ENCODE measurements around the gene CHRM1. TPM values are rescaled to one million over a fixed set of nuclear protein-coding genes. Genes with fewer than 3 reads are reported as not detected.

Gene CHRM1
- total RNA-seq, 4 donors from 2014 or later = 0.32 to 0.41 TPM; not detected in 2

GRCh38 chr11:62910141-62910882 is 10.9 kb downstream of the CHRM1 start:
- no peak for DNase-seq
- intact Hi-C loops (cut with DNase I; ENCODE audit: low total_unique reads) (no loop called here), in situ Hi-C loops (cut with MboI; ENCODE audit: low pct_ligation_motif_present in 1 of 4, low pct_unique_long_range_greater_than_20kb in 1 of 4, low sequenced_read_pairs in 3 of 4) (loop anchor here in 3 of 4 donors (10.0 to 25.0 kb wide), 2 partner anchors 94 to 302 kb away; no protein-coding TSS in a partner anchor)
- peaks cover 8 to 17% (median 13%) of the 10 kb centered on the region in 4 donors for H3K4me1 ChIP-seq
- H3K27me3 ChIP-seq = no peaks in the 10 kb centered on the region
- no peaks in the 10 kb centered on the region for H3K36me3 ChIP-seq
- no peak overlapping the region for H3K4me3 ChIP-seq
- H3K9me3 ChIP-seq = no peaks in the 10 kb centered on the region
- TF ChIP-seq EP300 (IDR thresholded peaks at IDR 0.05; ENCODE audit: low read depth) = no peak
- TF ChIP-seq POLR2A (IDR thresholded peaks at IDR 0.05) = no peak
- no peak for TF ChIP-seq POLR2AphosphoS5 (IDR thresholded peaks at IDR 0.05)
- no peak for TF ChIP-seq CTCF (IDR thresholded peaks at IDR 0.05)
- no peak overlapping the region for H3K27ac ChIP-seq
- WGBS, 2 donors (ENCODE audit: low coverage in 1 of 2) = 93% methylated on average over 27 of the region's 27 CpGs; no CpG with 5 or more reads in 1 of the 2 donors

- no peaks in the 10 kb centered on the region for H3K9me3 ChIP-seq
- in situ Hi-C loops (cut with MboI; ENCODE audit: low pct_ligation_motif_present in 1 of 4, low pct_unique_long_range_greater_than_20kb in 1 of 4, low sequenced_read_pairs in 3 of 4) = loop anchor here (5.0 to 25.0 kb wide), 3 partner anchors 113 to 303 kb away; no protein-coding TSS in a partner anchor
- H3K4me3 ChIP-seq = no peak overlapping the region
- peaks cover 8 to 17% (median 13%) of the 10 kb centered on the region in 4 donors for H3K4me1 ChIP-seq
- DNase-seq = peak; percentile 85
- TF ChIP-seq EP300 (IDR thresholded peaks at IDR 0.05; ENCODE audit: low read depth) (no peak), POLR2AphosphoS5 (IDR thresholded peaks at IDR 0.05) (no peak), CTCF (IDR thresholded peaks at IDR 0.05) (peak; percentile 28 to 69 (median 52))
- 48 to 60% methylated on average over 1 to 24 of the region's 24 CpGs for WGBS, 2 donors (ENCODE audit: low coverage in 1 of 2)
- no peaks in the 10 kb centered on the region for H3K27me3 ChIP-seq
- intact Hi-C loops (cut with DNase I; ENCODE audit: low total_unique reads) = no loop called here
- no peaks in the 10 kb centered on the region for H3K36me3 ChIP-seq
- H3K27ac ChIP-seq = peak overlapping the region; percentile 41 to 70 (median 62)
These were observed 11.9 kb downstream of the CHRM1 start for GRCh38 chr11:62909107-62909894.

- H3K9me3 ChIP-seq = no peaks in the 10 kb centered on the region
- intact Hi-C loops (cut with DNase I; ENCODE audit: low total_unique reads) (no loop called here), in situ Hi-C loops (cut with MboI; ENCODE audit: low pct_ligation_motif_present in 1 of 4, low pct_unique_long_range_greater_than_20kb in 1 of 4, low sequenced_read_pairs in 3 of 4) (loop anchor here (5.0 to 25.0 kb wide), 3 partner anchors 114 to 304 kb away; no protein-coding TSS in a partner anchor)
- no peak for TF ChIP-seq POLR2A (IDR thresholded peaks at IDR 0.05)
- no peak for TF ChIP-seq CTCF (IDR thresholded peaks at IDR 0.05)
- TF ChIP-seq EP300 (IDR thresholded peaks at IDR 0.05; ENCODE audit: low read depth) = no peak
- no peak for DNase-seq
- H3K27me3 ChIP-seq = no peaks in the 10 kb centered on the region
- 51% methylated on average over 9 of the region's 9 CpGs; no CpG with 5 or more reads in 1 of the 2 donors for WGBS, 2 donors (ENCODE audit: low coverage in 1 of 2)
- no peaks in the 10 kb centered on the region for H3K36me3 ChIP-seq
- peaks cover 8 to 17% (median 13%) of the 10 kb centered on the region in 4 donors for H3K4me1 ChIP-seq
- no peak overlapping the region for H3K4me3 ChIP-seq
- H3K27ac ChIP-seq = no peak overlapping the region
These were observed 12.6 kb downstream of the CHRM1 start for GRCh38 chr11:62908468-62909072.
